DOHH2 (cell line): ENCODE results near the gene BCL11B.

Experiments
- H3F3A ChIP-seq: fragments of 200-600 bp; sonication (generic), shearing (Covaris generic); 2 replicates; pipeline ENCODE4 v1.6.0; 2016; ENCODE audit warnings: antibody characterized with exemption, mild to moderate bottlenecking; ENCODE audit not compliant: control insufficient read depth, insufficient read depth
- H3K27ac ChIP-seq: fragments of 200-600 bp; sonication (generic); 2 replicates; pipeline ENCODE4 v1.5.1; 2014; ENCODE audit warnings: low read depth, mild to moderate bottlenecking, low read length, moderate library complexity
- H3K27me3 ChIP-seq: fragments of 200-600 bp; sonication (generic); 2 replicates; pipeline ENCODE4 v1.6.1; 2014; ENCODE audit warnings: mild to moderate bottlenecking, low read length, mixed read lengths; ENCODE audit not compliant: control insufficient read depth
- H3K36me3 ChIP-seq: fragments of 200-600 bp; sonication (generic); 2 replicates; pipeline ENCODE4 v1.6.1; 2014; ENCODE audit warnings: mild to moderate bottlenecking, low read length, moderate library complexity, mixed read lengths; ENCODE audit not compliant: control insufficient read depth
- H3K4me1 ChIP-seq: fragments of 200-600 bp; sonication (generic); 2 replicates; pipeline ENCODE4 v1.6.1; 2014; ENCODE audit warnings: mild to moderate bottlenecking, low read length, mixed read lengths; ENCODE audit not compliant: control insufficient read depth
- H3K4me2 ChIP-seq: fragments of 200-600 bp; sonication (generic); 2 replicates; pipeline ENCODE4 v1.6.0; 2014; ENCODE audit warnings: mild to moderate bottlenecking, low read length, moderate library complexity
- H3K4me3 ChIP-seq: fragments of 200-600 bp; sonication (generic); 2 replicates; pipeline ENCODE4 v1.5.1; 2014; ENCODE audit warnings: mild to moderate bottlenecking, low read length, mixed read lengths
- H3K79me2 ChIP-seq: fragments of 200-600 bp; sonication (generic); 2 replicates; pipeline ENCODE4 v1.6.1; 2014; ENCODE audit warnings: mild to moderate bottlenecking, low read length, mixed read lengths; ENCODE audit not compliant: control insufficient read depth
- H3K9me2 ChIP-seq: fragments of 200-600 bp; sonication (generic); replicated peaks from 2 replicates; pipeline ENCODE4 v1.6.1; 2014; ENCODE audit warnings: mild to moderate bottlenecking, low read length, mixed read lengths; ENCODE audit not compliant: control insufficient read depth
- H3K9me3 ChIP-seq: fragments of 200-600 bp; sonication (generic); 2 replicates; pipeline ENCODE4 v1.6.1; 2014; ENCODE audit warnings: antibody characterized with exemption, low read length, mixed read lengths; ENCODE audit not compliant: control insufficient read depth, insufficient read depth
- H4K20me1 ChIP-seq: fragments of 200-600 bp; sonication (generic); 2 replicates; pipeline ENCODE4 v1.6.0; 2014; ENCODE audit warnings: low read depth, mild to moderate bottlenecking, antibody characterized with exemption, low read length, moderate library complexity; ENCODE audit not compliant: control insufficient read depth, insufficient read depth
- CTCF ChIP-seq: fragments of 200-600 bp; sonication (generic); IDR thresholded peaks from one replicate; pipeline ENCODE4 v1.5.1; 2014; ENCODE audit warnings: antibody characterized with exemption, mild to moderate bottlenecking, low read depth, low read length; ENCODE audit not compliant: poor library complexity, severe bottlenecking
- EZH2phosphoT487 ChIP-seq: fragments of 200-600 bp; sonication (generic); IDR thresholded peaks from 2 replicates; pipeline ENCODE4 v1.6.1; 2017; ENCODE audit warnings: borderline replicate concordance, mild to moderate bottlenecking, antibody characterized with exemption, low read length, moderate library complexity, mixed read lengths

The BCL11B gene

GRCh38 chr14:99216191-99216590, 55.8 kb downstream of the BCL11B start:
- H3F3A ChIP-seq, result no peaks in the 10 kb centered on the region
- H3K27me3 ChIP-seq, result no peaks in the 10 kb centered on the region
- H3K4me1 ChIP-seq, result no peaks in the 10 kb centered on the region
- H4K20me1 ChIP-seq, result no peaks in the 10 kb centered on the region
- no peaks in the 10 kb centered on the region for H3K79me2 ChIP-seq
- no peak overlapping the region for H3K27ac ChIP-seq
- no peak overlapping the region for H3K4me3 ChIP-seq
- no peaks in the 10 kb centered on the region for H3K9me2 ChIP-seq
- no peaks in the 10 kb centered on the region for H3K36me3 ChIP-seq
- no peaks in the 10 kb centered on the region for H3K9me3 ChIP-seq
- H3K4me2 ChIP-seq, result no peak overlapping the region
- no peak for TF ChIP-seq CTCF
- TF ChIP-seq EZH2phosphoT487, result no peak

- no peaks in the 10 kb centered on the region for H3K27me3 ChIP-seq
- no peaks in the 10 kb centered on the region for H3K9me2 ChIP-seq
- no peak overlapping the region for H3K4me2 ChIP-seq
- H3K27ac ChIP-seq, result no peak overlapping the region
- H3K36me3 ChIP-seq, result no peaks in the 10 kb centered on the region
- H3K4me3 ChIP-seq, result no peak overlapping the region
- no peaks in the 10 kb centered on the region for H4K20me1 ChIP-seq
- H3K9me3 ChIP-seq, result no peaks in the 10 kb centered on the region
- TF ChIP-seq CTCF, result no peak
- no peaks in the 10 kb centered on the region for H3K79me2 ChIP-seq
- H3K4me1 ChIP-seq, result no peaks in the 10 kb centered on the region
- H3F3A ChIP-seq, result no peaks in the 10 kb centered on the region
These were observed 56.7 kb downstream of the BCL11B start for GRCh38 chr14:99215277-99215676.

GRCh38 chr14:99214701-99215100, 57.3 kb downstream of the BCL11B start:
- no peak for TF ChIP-seq EZH2phosphoT487
- TF ChIP-seq CTCF, result no peak
- H3K4me2 ChIP-seq, result no peak overlapping the region
- H3K27ac ChIP-seq, result no peak overlapping the region
- H3K9me3 ChIP-seq, result no peaks in the 10 kb centered on the region
- no peaks in the 10 kb centered on the region for H3K9me2 ChIP-seq
- H4K20me1 ChIP-seq, result no peaks in the 10 kb centered on the region
- no peaks in the 10 kb centered on the region for H3K36me3 ChIP-seq
- H3F3A ChIP-seq, result no peaks in the 10 kb centered on the region
- no peaks in the 10 kb centered on the region for H3K4me1 ChIP-seq
- H3K4me3 ChIP-seq, result no peak overlapping the region
- H3K79me2 ChIP-seq, result no peaks in the 10 kb centered on the region
- H3K27me3 ChIP-seq, result no peaks in the 10 kb centered on the region

GRCh38 chr14:99213527-99213971, 58.4 kb downstream of the BCL11B start:
- no peaks in the 10 kb centered on the region for H3K36me3 ChIP-seq
- H3K9me3 ChIP-seq, result no peaks in the 10 kb centered on the region
- no peak overlapping the region for H3K4me2 ChIP-seq
- H3K27ac ChIP-seq, result no peak overlapping the region
- no peak overlapping the region for H3K4me3 ChIP-seq
- no peaks in the 10 kb centered on the region for H3K79me2 ChIP-seq
- no peaks in the 10 kb centered on the region for H3K27me3 ChIP-seq
- H3K4me1 ChIP-seq, result no peaks in the 10 kb centered on the region
- no peak for TF ChIP-seq CTCF
- no peak for TF ChIP-seq EZH2phosphoT487
- no peaks in the 10 kb centered on the region for H3F3A ChIP-seq
- H3K9me2 ChIP-seq, result no peaks in the 10 kb centered on the region
- no peaks in the 10 kb centered on the region for H4K20me1 ChIP-seq
